Measurements from ENCODE around the gene COA3.

COA3 gene, protein sequence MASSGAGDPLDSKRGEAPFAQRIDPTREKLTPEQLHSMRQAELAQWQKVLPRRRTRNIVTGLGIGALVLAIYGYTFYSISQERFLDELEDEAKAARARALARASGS

GRCh38 chr17:42798383-42799380 lies at the start of gene COA3, which contains the start of gene CNTD1:
COA3 (minus strand) TSS chr17:42798704; CDS start chr17:42798681, 23 bp downstream.
CNTD1 (plus strand) TSS chr17:42798861; CDS start chr17:42799068, 207 bp downstream.
- peak; percentile 82 for DNase-seq (ENCODE audit: low read depth)

DNA sequence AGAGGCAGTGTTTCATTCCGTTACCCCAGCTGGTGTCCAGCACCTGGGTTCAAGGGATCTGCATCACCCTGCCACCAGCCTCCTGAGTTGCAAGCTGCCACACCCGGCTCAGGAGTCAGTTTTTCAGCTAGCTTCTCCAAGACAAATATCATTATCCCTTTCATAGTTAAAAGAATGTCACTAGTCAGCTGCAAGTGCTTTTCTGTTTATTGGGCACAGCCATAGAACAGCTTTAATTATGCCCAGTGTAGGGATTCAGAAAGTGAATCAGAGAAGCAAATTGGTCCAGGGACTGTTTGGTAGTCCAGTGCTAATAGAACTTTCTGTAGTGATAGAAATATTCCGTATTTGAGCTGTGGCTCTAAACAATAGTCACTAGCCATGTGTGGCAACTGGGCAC lies 49.6 kb upstream of the COA3 start:
- no peak for DNase-seq (ENCODE audit: low read depth)

- peak; percentile 70 for DNase-seq (ENCODE audit: low read depth)
Observed at GRCh38 chr17:42846594-42847280, 48.2 kb upstream of the COA3 start.

DNA sequence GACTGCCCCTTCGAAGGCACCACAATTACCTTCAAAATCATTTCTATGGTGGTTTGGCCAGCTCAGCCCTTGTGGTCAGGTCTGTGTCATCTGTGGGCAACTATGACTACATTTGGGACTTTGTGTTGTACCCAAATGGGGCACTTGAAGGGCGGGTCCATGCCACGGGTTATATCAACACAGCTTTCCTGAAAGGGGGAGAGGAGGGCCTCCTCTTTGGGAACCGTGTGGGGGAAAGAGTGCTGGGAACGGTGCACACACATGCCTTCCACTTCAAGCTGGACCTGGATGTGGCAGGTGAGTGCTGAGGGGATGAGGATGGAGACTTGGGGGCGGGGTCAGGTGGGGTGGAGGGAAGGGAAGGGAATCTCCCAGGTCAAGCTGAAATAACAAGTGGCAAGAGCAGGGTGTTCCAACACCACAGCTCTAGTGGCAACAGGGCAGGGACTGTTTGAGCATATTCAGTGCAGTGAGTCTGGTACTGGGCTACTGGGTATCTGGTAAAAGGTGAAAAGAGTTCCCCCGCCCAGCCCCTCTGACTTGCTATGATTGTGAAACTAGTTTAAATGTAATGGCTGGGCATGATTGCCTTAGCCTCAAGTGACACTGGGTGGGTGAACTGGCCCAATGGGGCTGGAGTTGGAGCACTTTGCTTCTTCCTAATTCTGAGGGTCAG lies 47.6 kb upstream of the COA3 start:
- DNase-seq (ENCODE audit: low read depth) = no peak

GRCh38 chr17:42845556-42845917 lies 47.0 kb upstream of the COA3 start:
- no peak for DNase-seq (ENCODE audit: low read depth)

DNA sequence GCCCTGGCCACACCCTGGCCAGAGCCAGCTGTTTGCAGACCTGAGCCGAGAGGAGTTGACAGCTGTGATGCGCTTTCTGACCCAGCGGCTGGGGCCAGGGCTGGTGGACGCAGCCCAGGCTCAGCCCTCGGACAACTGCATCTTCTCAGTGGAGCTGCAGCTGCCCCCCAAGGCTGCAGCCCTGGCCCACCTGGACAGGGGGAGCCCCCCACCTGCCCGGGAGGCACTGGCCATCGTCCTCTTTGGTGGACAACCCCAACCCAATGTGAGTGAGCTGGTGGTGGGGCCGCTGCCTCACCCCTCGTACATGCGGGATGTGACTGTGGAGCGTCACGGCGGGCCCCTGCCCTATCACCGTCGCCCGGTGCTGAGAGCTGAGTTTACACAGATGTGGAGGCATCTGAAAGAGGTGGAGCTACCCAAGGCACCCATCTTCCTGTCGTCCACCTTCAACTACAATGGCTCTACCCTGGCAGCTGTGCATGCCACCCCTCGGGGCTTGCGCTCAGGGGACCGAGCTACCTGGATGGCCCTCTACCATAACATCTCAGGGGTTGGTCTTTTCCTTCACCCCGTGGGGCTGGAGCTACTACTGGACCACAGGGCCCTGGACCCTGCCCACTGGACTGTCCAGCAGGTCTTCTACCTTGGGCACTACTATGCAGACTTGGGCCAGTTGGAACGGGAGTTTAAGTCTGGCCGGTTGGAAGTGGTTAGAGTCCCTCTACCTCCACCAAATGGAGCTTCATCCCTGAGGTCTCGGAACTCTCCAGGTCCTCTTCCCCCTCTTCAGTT lies 46.5 kb upstream of the COA3 start:
- DNase-seq (ENCODE audit: low read depth) = no peak

DNA sequence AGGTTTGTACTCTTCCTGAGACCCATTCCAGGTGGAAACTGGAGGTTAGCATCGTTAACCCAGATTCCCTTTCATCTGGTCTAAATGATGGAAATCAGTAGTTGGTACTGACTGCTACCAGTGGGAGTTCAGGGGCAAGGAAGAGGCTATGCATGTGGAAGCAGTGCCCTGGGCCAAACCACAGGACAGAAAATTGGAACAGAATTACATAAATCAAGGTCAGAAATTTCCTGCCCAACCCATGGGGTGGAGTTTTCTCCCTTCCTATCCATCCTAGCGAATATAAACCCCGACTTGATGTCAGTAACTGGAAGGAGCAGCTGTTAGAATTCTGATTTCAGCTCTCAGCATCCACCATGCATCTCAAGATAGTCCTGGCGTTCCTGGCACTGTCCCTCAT lies 45.8 kb upstream of the COA3 start, which contains the start of gene AOC2:
Gene AOC2 (plus strand): TSS at position 310 of the 400 bp plus-strand sequence. CDS start 47 bp downstream, at position 357.
- DNase-seq (ENCODE audit: low read depth) = peak; percentile 27

- peak; percentile 66 for DNase-seq (ENCODE audit: low read depth)
Observed at GRCh38 chr17:42843358-42843934, 44.9 kb upstream of the COA3 start.

DNA sequence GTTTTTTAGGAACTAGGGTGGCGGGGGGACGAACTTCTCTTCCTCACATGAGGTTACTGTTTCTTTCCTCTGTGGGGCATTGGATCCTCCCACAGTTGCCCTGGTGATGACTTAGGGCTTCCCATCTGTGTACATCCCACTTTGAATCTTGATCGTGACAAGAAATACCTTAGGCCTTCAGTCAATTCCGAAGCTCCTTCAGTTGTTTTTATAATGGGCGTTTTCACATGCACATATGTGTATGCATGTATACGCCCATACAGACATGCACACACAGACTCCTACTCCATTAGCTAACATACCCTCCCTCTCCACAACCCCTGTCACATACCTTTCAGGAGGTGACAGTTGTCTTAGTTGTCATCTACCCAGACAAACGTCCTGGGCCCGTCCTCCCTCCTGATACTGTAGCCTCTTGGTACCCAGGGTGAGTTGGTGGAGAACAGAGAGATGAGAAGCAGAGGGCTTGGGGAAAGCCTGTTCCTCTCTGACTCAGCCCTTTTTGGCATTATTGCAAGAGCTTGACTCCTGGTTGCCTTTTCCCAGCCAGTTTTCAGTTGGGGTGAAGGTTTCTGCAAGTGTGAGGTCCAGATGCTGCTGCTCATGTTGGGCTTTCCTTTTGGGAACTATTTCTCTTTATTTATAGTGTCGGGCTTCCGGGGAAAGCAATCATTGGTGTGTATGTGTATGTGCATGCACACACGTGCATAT lies 43.6 kb upstream of the COA3 start:
- DNase-seq (ENCODE audit: low read depth) = no peak

GRCh38 chr17:42835732-42836131 lies 37.2 kb upstream of the COA3 start:
- no peak for DNase-seq (ENCODE audit: low read depth)

DNA sequence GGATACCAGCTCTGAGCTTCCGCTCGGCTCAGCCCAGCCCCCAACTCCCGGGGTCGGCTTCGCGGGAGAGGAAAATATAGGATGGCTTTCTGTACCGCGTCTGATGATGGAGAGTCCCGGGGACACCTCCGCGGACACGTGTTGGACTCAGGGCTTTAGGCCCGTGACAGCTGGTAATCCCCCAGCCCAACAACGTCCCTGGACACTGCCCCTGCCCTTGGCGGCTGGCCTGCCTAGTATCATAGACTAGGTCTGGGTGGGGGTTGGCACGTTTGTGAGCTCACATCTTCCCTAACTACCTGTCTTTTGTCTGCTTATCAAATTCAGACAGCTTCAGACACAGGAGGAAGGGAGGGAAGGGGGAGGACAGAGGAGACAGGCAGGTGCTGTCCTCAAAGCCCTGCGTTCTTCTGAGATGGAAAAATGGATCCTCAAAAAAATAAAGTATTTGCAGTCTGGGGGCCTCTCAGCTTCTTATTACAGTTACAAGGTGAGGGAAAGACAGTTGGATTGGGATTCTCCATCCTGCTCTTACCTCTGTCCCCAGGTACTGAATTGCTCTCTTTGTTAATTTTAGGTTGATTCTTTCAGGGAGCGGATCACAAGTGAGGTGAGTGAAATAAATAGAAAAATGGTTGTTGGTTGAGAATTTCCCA lies 35.4 kb upstream of the COA3 start:
- DNase-seq (ENCODE audit: low read depth) = no peak

DNA sequence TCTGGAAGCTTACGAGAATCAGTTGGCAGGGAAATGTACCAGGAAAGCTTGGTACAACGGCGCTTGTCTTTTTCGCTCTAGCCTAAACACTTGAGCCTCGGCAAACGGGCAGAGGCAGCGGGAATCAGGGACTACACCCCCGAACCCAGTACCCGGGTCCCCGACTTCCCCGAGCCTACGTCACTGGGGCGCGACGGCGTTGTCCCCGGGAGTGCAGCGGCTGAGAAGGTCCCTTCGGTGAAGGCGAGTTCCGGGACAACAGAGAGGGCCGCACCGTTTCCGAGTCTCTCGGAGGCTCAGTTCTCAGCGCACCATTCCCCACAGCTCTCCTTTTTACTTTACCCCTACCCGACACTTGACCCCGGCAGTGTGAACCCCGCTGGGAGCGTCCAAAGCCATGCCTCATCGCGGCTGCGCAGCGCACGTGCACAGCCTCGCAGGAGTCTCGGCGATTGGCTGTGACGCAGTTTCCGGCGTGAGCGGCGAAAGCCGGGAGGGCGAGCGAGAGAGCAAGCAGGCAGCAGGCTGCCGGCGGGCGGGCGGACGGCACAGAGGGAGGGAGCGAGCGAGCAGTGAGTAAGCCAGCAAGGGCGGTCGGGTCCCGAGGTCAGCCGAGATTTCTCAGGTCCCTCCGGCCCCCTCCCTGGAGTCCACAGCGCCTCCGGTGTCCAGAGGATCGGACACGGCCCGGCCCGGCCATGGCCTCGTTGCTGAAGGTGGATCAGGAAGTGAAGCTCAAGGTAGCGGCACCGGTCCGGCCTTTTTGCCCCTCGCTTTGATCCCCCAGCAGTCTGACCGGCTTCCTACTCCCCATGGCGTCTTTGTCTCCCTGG lies 34.6 kb upstream of the COA3 start, which contains the start of gene PSME3:
Gene PSME3 (plus strand): TSS at position 464 of the 833 bp plus-strand sequence. CDS start 235 bp downstream, at position 699.
- DNase-seq (ENCODE audit: low read depth) = peak; percentile 84

DNA sequence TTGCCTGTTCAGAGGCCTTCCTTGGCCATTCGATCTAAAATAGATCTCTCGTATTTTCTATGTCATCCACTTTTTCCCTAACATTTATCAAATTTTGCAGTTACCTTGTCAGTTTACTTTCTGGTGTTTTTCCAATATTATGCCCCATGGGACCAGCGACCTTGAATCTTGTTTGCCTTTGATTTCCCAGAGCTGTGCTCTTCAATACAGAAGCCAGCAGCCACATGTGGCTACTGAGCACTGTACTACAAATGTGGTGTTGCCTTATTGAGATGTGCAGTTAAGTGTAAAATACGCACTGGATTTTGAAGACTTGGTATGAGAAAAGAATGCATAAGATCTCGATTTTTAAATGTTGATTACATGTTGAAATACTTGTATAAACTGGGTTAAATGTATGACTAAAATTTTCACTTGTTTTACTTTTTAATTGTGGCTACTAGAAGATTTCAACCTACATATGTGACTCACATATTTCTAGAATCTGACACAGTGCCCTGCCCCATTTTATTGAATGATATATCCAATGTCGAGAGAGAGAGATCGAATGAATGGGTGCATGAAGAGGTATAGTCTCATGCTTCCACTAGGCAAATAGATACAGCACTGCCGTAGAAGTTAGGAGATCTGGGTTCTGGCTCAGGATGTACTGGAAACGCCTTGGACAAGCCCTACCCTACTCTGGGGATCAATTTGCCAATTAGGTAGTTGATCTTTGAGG lies 33.9 kb upstream of the COA3 start:
- DNase-seq (ENCODE audit: low read depth) = no peak

- no peak for DNase-seq (ENCODE audit: low read depth)
Observed at GRCh38 chr17:42830971-42831370, 32.5 kb upstream of the COA3 start.

DNA sequence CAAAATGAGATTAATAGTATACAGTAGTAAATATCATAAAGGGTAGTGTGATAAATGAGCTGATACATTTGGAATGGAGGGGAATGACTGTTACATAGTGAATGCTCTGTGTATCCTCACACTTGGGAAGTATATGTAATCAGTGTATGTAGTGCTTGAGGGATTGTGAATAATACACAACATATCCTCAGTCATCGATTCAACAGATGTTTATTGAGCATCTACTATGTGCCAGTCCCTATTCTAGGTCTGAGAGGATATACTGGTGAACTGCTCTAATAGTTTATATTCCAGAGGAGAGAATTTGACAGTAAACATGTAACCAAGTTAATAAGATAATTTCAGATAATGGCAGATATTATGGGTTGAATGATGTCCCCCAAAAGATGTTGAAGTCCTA lies 29.0 kb upstream of the COA3 start:
- no peak for DNase-seq (ENCODE audit: low read depth)

DNA sequence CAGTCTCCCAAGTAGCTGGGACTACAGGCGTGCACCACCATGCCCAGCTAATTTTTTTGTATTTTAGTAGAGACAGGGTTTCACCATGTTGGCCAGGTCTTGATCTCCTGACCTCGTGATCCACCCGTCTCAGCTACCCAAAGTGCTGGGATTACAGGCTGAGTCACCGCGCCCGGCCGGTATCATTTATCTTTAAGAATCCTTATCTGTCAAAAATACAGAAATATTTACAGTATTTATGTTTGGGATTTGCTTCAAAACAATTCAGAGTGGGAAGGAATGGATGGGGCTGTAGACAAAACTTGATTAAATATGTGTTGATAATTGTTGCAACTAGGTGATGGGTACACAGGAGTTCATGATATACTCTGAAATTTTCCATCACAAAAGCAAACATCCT lies 22.7 kb upstream of the COA3 start:
- DNase-seq (ENCODE audit: low read depth) = peak; percentile 80

DNA sequence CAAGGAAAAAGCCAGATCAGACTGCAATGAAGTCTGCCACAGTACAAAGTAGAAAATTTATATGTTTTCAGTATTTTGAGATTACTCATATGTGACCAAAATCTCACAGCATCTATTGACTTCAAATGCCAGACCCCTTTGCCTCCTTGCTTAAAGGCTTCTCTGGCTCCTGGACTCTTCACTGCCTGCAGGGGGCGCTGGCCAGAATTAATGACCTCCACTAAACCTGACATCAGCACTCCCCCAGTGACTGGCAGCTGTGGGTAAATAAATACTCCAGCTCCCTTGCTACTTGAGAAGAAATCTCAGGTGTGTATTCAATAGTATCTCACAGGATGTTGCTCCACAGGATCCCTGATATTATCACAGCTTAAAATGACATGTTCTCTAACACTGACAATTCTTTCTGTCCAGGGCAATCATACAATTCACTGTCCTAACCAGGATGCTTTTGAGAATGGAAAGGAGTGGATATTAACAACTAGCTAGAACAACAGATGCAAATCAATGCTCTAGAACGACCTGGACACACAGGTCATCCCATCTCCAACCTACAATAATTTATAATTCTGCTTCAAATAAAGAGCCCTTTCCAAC lies 21.5 kb upstream of the COA3 start:
- peak; percentile 49 for DNase-seq (ENCODE audit: low read depth)

- DNase-seq (ENCODE audit: low read depth) = no peak
Observed at GRCh38 chr17:42818379-42818778, 19.9 kb upstream of the COA3 start.
